GM13977 (cell line): ENCODE data around the gene APOA5.
"Not testable (repeated sequence)": the region's sequence is repeated elsewhere in the genome, so short reads cannot be mapped to it uniquely, and the experiment has no call there.

Source experiments
- DNase-seq: peaks from one replicate; pipeline ENCODE4 v3.0.0; 2012; ENCODE audit warnings: low spot score
- in situ Hi-C: fragments of 300-500 bp; cut with MboI; formaldehyde crosslinking; loops from one replicate; pipeline ENCODE4 v1.12.0; 2022; ENCODE audit warnings: low sequenced_read_pairs, low pct_unique_long_range_greater_than_20kb, mixed read lengths, inconsistent platforms; ENCODE audit not compliant: unreplicated experiment
- TF ChIP-seq, protein P1 (sequence below): IDR thresholded peaks from 2 replicates; pipeline ENCODE4 v1.5.1; 2012; ENCODE audit warnings: mild to moderate bottlenecking, control low read depth; ENCODE audit not compliant: insufficient read depth; ENCODE audit errors: extremely low read depth, missing control alignments

APOA5 gene

GRCh38 chr11:116775975-116776374, 15.7 kb downstream of the APOA5 start:
- in situ Hi-C loops = loop anchor here (25.0 kb wide), 1 partner anchor 336 kb away; no protein-coding TSS in a partner anchor
- TF ChIP-seq, protein P1, sequence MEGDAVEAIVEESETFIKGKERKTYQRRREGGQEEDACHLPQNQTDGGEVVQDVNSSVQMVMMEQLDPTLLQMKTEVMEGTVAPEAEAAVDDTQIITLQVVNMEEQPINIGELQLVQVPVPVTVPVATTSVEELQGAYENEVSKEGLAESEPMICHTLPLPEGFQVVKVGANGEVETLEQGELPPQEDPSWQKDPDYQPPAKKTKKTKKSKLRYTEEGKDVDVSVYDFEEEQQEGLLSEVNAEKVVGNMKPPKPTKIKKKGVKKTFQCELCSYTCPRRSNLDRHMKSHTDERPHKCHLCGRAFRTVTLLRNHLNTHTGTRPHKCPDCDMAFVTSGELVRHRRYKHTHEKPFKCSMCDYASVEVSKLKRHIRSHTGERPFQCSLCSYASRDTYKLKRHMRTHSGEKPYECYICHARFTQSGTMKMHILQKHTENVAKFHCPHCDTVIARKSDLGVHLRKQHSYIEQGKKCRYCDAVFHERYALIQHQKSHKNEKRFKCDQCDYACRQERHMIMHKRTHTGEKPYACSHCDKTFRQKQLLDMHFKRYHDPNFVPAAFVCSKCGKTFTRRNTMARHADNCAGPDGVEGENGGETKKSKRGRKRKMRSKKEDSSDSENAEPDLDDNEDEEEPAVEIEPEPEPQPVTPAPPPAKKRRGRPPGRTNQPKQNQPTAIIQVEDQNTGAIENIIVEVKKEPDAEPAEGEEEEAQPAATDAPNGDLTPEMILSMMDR = no peak
- DNase-seq = no peak

DNA sequence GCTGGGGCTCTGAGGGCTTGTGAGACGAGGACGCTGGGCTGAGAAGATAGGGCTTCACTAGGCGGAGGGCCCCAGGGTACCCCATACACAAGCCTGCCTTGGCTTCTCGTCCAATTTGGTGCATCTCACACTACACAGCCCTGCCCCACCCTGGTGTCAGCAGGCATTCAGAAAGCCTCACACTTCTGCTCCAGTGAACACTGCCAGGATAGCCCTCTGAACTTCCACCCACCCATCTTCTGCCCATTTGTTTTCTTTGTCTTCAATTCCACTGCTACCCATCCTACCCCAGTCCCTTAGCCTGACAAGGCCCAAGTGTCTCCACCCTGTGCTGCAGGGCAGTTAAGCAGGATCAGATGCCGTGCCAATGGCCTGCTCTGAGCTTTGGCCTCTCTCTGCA, 17.0 kb downstream of the APOA5 start:
- in situ Hi-C loops = loop anchor here (25.0 kb wide), 1 partner anchor 338 kb away; no protein-coding TSS in a partner anchor
- no peak for DNase-seq
- TF ChIP-seq, protein P1 = no peak

GRCh38 chr11:116773203-116774097, 18.2 kb downstream of the APOA5 start:
- in situ Hi-C loops = no loop called here
- no peak for DNase-seq

GRCh38 chr11:116772443-116773202, 19.1 kb downstream of the APOA5 start, which contains the start of gene BUD13:
Gene BUD13 (minus strand): TSS chr11:116772987. CDS start chr11:116772964, 23 bp downstream.
- in situ Hi-C loops = no loop called here
- TF ChIP-seq, protein P1 = no peak
- DNase-seq = peak; percentile 93

More at GRCh38 chr11:116773203-116774097, 18.2 kb downstream of the APOA5 start:
- TF ChIP-seq, protein P1 = no peak

- DNase-seq = no peak
- in situ Hi-C loops = no loop called here
- TF ChIP-seq, protein P1 = no peak
These were observed 19.7 kb downstream of the APOA5 start for GRCh38 chr11:116771935-116772334.

- no peak for DNase-seq
- in situ Hi-C loops = no loop called here
- TF ChIP-seq, protein P1 = no peak
These were observed 29.5 kb downstream of the APOA5 start for GRCh38 chr11:116762132-116762531.

DNA sequence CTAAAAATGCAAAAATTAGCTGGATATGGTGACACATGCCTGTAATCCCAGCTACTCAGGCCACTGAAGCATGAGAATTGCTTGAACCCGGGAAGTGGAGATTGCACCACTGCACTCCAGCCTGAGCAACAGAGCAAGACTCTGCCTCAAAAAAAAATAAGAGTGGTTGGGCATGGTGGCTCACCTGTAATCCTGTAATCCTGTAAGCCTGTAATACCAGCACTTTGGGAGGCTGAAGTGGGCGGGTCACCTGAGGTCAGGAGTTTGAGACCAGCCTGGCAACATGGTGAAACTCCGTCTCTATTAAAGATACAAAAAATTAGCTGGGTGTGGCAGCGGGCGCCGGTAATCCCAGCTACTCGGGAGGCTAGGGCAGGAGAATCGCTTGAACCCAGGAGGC, 35.6 kb downstream of the APOA5 start:
- DNase-seq, in situ Hi-C loops: not testable (repeated sequence)
